ENCODE measurements around the gene DNAH17. TPM values are rescaled to one million over a fixed set of nuclear protein-coding genes. Genes with fewer than 3 reads are reported as not detected.
A peak's percentile ranks its signal among the peaks of the same experiment; 100 is the strongest.

DNAH17 gene
- total and polyA plus RNA-seq, 4 experiments from 2014 or later: 0.49 to 1.0 (median 0.78) TPM; not detected in 1

GRCh38 chr17:78458736-78459335 lies 118.4 kb downstream of the DNAH17 start:
- intact Hi-C loops (cut with micrococcal nuclease): no loop called here
- Histone ChIP-seq H3K9me3 (ENCODE audit: control insufficient read depth in 1 of 2, low read length in 2 of 2) (no peaks in the 10 kb centered on the region), H3K4me1 (ENCODE audit: insufficient read depth, low read length) (no peaks in the 10 kb centered on the region), H3K36me3 (ENCODE audit: insufficient read depth, low read length) (no peaks in the 10 kb centered on the region), H3K4me3 (ENCODE audit: low read length in 2 of 2) (no peak overlapping the region), H3K27me3 (ENCODE audit: insufficient read depth, low read length) (no peaks in the 10 kb centered on the region), H3K27ac (ENCODE audit: low read depth, low read length) (no peak overlapping the region)
- H3K27ac Mint-ChIP-seq: no peak overlapping the region
- ChIA-PET CTCF (ENCODE audit: partially characterized antibody) (interaction anchor here (0.8 to 1.3 kb wide), 2 partner anchors 11 to 224 kb away, joined by 3 read pairs; no protein-coding TSS in a partner anchor), POLR2A (ENCODE audit: partially characterized antibody) (no interaction called here)
- no peaks in the 10 kb centered on the region for H3K9me3 Mint-ChIP-seq
- no peak overlapping the region for H3K4me3 Mint-ChIP-seq
- H3K27me3 Mint-ChIP-seq: peaks cover 0 to 2% of the 10 kb centered on the region in 2 donors
- DNase-seq: no peak
- no peaks in the 10 kb centered on the region for H3K4me1 Mint-ChIP-seq
- H3K36me3 Mint-ChIP-seq: no peaks in the 10 kb centered on the region

DNA sequence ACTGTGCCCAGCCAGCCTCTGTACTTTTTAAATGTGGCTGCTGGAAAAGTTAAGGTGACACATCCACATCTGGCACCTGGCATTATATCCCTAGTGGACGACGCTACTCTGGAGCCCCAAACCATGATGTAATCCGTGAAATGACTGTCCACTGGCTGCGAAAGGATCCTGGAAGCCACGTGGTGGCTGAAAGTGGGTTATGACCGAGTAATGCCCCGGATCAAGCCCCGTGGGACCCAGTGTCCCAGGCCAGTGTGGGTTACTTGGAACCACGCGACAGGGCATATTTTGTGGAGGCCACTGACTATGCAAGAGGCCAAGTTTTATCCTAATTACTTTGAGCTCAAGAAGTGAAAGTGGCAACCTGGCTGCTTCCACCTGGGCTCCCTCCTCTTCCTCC lies 119.1 kb downstream of the DNAH17 start:
- Mint-ChIP-seq H3K27ac (peak overlapping the region in 1 of 7 donors; percentile 70), H3K4me3 (no peak overlapping the region)
- POLR2A ChIA-PET (ENCODE audit: partially characterized antibody): no interaction called here

DNA sequence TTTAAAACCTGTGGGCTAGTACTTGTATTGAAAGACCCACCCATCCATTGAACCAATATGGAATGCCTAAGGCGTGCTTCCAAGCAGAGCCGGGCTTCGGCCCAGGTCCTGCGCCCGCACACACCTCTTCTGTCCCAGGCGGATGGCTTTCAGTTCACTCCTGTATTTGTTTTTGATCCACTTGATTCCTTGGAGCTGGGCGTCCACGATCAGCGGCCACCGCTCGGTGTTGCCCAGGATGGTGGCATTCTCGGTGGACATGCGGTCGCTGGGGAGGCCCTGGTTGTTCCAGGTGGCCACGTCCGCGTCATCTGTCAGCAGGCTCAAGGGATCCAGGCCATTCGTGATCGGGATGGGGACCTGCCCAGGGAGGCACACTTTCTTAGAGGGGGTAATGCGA lies 122.8 kb downstream of the DNAH17 start:
- H3K4me1 ChIP-seq (ENCODE audit: insufficient read depth, low read length): no peaks in the 10 kb centered on the region
- intact Hi-C loops (cut with micrococcal nuclease): no loop called here
- H3K9me3 Mint-ChIP-seq: no peaks in the 10 kb centered on the region
- no peak overlapping the region for H3K4me3 Mint-ChIP-seq
- H3K27ac ChIP-seq (ENCODE audit: low read depth, low read length): no peak overlapping the region
- H3K27ac Mint-ChIP-seq: no peak overlapping the region
- H3K4me3 ChIP-seq (ENCODE audit: low read length in 2 of 2): no peak overlapping the region
- H3K9me3 ChIP-seq (ENCODE audit: control insufficient read depth in 1 of 2, low read length in 2 of 2): no peaks in the 10 kb centered on the region
- H3K36me3 ChIP-seq (ENCODE audit: insufficient read depth, low read length): no peaks in the 10 kb centered on the region
- no peaks in the 10 kb centered on the region for H3K27me3 ChIP-seq (ENCODE audit: insufficient read depth, low read length)
- H3K36me3 Mint-ChIP-seq: no peaks in the 10 kb centered on the region
- H3K27me3 Mint-ChIP-seq: no peaks in the 10 kb centered on the region
- ChIA-PET CTCF (ENCODE audit: partially characterized antibody) (no interaction called here), POLR2A (ENCODE audit: partially characterized antibody) (no interaction called here)
- no peak for DNase-seq
- H3K4me1 Mint-ChIP-seq: no peaks in the 10 kb centered on the region

More for the DNA sequence above, 119.1 kb downstream of the DNAH17 start:
- H3K4me1 Mint-ChIP-seq: no peaks in the 10 kb centered on the region
- Histone ChIP-seq H3K4me3 (ENCODE audit: low read length in 2 of 2) (no peak overlapping the region), H3K4me1 (ENCODE audit: insufficient read depth, low read length) (no peaks in the 10 kb centered on the region), H3K9me3 (ENCODE audit: control insufficient read depth in 1 of 2, low read length in 2 of 2) (no peaks in the 10 kb centered on the region), H3K27ac (ENCODE audit: low read depth, low read length) (no peak overlapping the region), H3K27me3 (ENCODE audit: insufficient read depth, low read length) (no peaks in the 10 kb centered on the region), H3K36me3 (ENCODE audit: insufficient read depth, low read length) (no peaks in the 10 kb centered on the region)
- CTCF ChIA-PET (ENCODE audit: partially characterized antibody): interaction anchor here (1.3 kb wide), 1 partner anchor 10 kb away, joined by 3 read pairs; no protein-coding TSS in a partner anchor
- H3K36me3 Mint-ChIP-seq: no peaks in the 10 kb centered on the region
- no peaks in the 10 kb centered on the region for H3K9me3 Mint-ChIP-seq
- peaks cover 0 to 2% of the 10 kb centered on the region in 2 donors for H3K27me3 Mint-ChIP-seq
- intact Hi-C loops (cut with micrococcal nuclease): no loop called here
- DNase-seq: no peak

GRCh38 chr17:78451753-78452152 lies 125.4 kb downstream of the DNAH17 start:
- H3K4me1 ChIP-seq (ENCODE audit: insufficient read depth, low read length): no peaks in the 10 kb centered on the region
- Mint-ChIP-seq H3K27me3 (no peaks in the 10 kb centered on the region), H3K9me3 (no peaks in the 10 kb centered on the region), H3K4me3 (no peak overlapping the region), H3K36me3 (no peaks in the 10 kb centered on the region), H3K27ac (no peak overlapping the region), H3K4me1 (no peaks in the 10 kb centered on the region)
- intact Hi-C loops (cut with micrococcal nuclease): no loop called here
- DNase-seq: no peak
- H3K27ac ChIP-seq (ENCODE audit: low read depth, low read length): no peak overlapping the region
- ChIA-PET POLR2A (ENCODE audit: partially characterized antibody) (no interaction called here), CTCF (ENCODE audit: partially characterized antibody) (interaction anchor here (1.0 kb wide), 1 partner anchor 392 kb away, joined by 3 read pairs; no protein-coding TSS in a partner anchor)
- H3K36me3 ChIP-seq (ENCODE audit: insufficient read depth, low read length): no peaks in the 10 kb centered on the region
- no peaks in the 10 kb centered on the region for H3K9me3 ChIP-seq (ENCODE audit: control insufficient read depth in 1 of 2, low read length in 2 of 2)
- no peak overlapping the region for H3K4me3 ChIP-seq (ENCODE audit: low read length in 2 of 2)
- H3K27me3 ChIP-seq (ENCODE audit: insufficient read depth, low read length): no peaks in the 10 kb centered on the region

- no peak overlapping the region for H3K4me3 ChIP-seq (ENCODE audit: low read length in 2 of 2)
- intact Hi-C loops (cut with micrococcal nuclease): no loop called here
- H3K4me1 ChIP-seq (ENCODE audit: insufficient read depth, low read length): no peaks in the 10 kb centered on the region
- no peaks in the 10 kb centered on the region for H3K9me3 ChIP-seq (ENCODE audit: control insufficient read depth in 1 of 2, low read length in 2 of 2)
- no peaks in the 10 kb centered on the region for H3K27me3 Mint-ChIP-seq
- no peak overlapping the region for H3K4me3 Mint-ChIP-seq
- H3K27ac Mint-ChIP-seq: no peak overlapping the region
- CTCF ChIA-PET (ENCODE audit: partially characterized antibody): interaction anchor here (1.1 kb wide), 1 partner anchor 201 kb away, joined by 3 read pairs; no protein-coding TSS in a partner anchor
- DNase-seq: no peak
- H3K9me3 Mint-ChIP-seq: no peaks in the 10 kb centered on the region
- H3K36me3 Mint-ChIP-seq: no peaks in the 10 kb centered on the region
- POLR2A ChIA-PET (ENCODE audit: partially characterized antibody): no interaction called here
- peaks cover 0 to 2% (median 0%) of the 10 kb centered on the region in 4 donors for H3K4me1 Mint-ChIP-seq
- no peaks in the 10 kb centered on the region for H3K36me3 ChIP-seq (ENCODE audit: insufficient read depth, low read length)
- H3K27me3 ChIP-seq (ENCODE audit: insufficient read depth, low read length): no peaks in the 10 kb centered on the region
- H3K27ac ChIP-seq (ENCODE audit: low read depth, low read length): no peak overlapping the region
These were observed 126.4 kb downstream of the DNAH17 start for GRCh38 chr17:78450696-78451345.

- intact Hi-C loops (cut with micrococcal nuclease): loop anchor here (5.0 kb wide), 2 partner anchors 257 to 522 kb away; no protein-coding TSS in a partner anchor
- Mint-ChIP-seq H3K4me1 (peaks cover 0 to 2% (median 0%) of the 10 kb centered on the region in 4 donors), H3K27me3 (no peaks in the 10 kb centered on the region), H3K36me3 (no peaks in the 10 kb centered on the region), H3K27ac (no peak overlapping the region), H3K9me3 (no peaks in the 10 kb centered on the region), H3K4me3 (no peak overlapping the region)
- ChIA-PET POLR2A (ENCODE audit: partially characterized antibody) (no interaction called here), CTCF (ENCODE audit: partially characterized antibody) (interaction anchor here (1.1 kb wide), 1 partner anchor 200 kb away, joined by 3 read pairs; no protein-coding TSS in a partner anchor)
- DNase-seq: no peak
- Histone ChIP-seq H3K4me1 (ENCODE audit: insufficient read depth, low read length) (no peaks in the 10 kb centered on the region), H3K36me3 (ENCODE audit: insufficient read depth, low read length) (no peaks in the 10 kb centered on the region), H3K9me3 (ENCODE audit: control insufficient read depth in 1 of 2, low read length in 2 of 2) (no peaks in the 10 kb centered on the region), H3K4me3 (ENCODE audit: low read length in 2 of 2) (no peak overlapping the region), H3K27ac (ENCODE audit: low read depth, low read length) (no peak overlapping the region), H3K27me3 (ENCODE audit: insufficient read depth, low read length) (no peaks in the 10 kb centered on the region)
These were observed 127.1 kb downstream of the DNAH17 start for GRCh38 chr17:78449983-78450595.

DNA sequence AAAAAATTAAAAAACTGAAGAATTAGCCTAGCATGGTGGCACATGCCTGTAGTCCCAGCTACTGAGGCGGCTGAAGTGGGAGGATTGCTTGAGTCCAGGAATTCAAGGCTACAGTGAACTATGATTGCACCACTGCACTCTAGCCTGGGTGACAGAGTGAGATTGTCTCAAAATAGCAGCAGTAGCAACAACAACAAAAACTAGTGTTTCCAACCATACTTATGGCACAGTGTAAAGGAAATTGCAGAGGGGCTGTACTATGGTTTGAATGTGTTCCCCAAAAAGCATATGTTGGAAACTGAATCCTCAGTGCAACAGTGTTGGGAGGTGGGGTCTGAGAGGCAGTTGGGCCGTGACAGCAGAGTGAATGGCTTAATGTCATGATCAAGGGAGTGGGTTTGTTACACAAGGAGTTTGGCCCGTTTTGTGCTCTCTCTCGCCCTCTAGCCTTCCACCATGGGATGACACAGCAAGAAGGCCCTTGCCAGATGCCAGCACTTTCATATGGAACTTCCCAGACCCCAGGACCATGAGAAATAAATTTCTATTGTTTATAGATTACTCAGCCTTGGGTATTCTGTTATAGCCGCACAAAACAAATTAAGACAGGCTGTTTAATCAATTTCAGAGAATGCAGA lies 128.7 kb downstream of the DNAH17 start:
- no peaks in the 10 kb centered on the region for H3K4me1 ChIP-seq (ENCODE audit: insufficient read depth, low read length)
- no peaks in the 10 kb centered on the region for H3K27me3 ChIP-seq (ENCODE audit: insufficient read depth, low read length)
- no peak overlapping the region for H3K4me3 Mint-ChIP-seq
- H3K27ac Mint-ChIP-seq: peak overlapping the region in 1 of 7 donors; percentile 26
- H3K9me3 Mint-ChIP-seq: no peaks in the 10 kb centered on the region
- no peak overlapping the region for H3K4me3 ChIP-seq (ENCODE audit: low read length in 2 of 2)
- CTCF ChIA-PET (ENCODE audit: partially characterized antibody): interaction anchor here (1.3 kb wide), 1 partner anchor 10 kb away, joined by 3 read pairs; no protein-coding TSS in a partner anchor
- POLR2A ChIA-PET (ENCODE audit: partially characterized antibody): no interaction called here
- peaks cover 0 to 2% (median 0%) of the 10 kb centered on the region in 4 donors for H3K4me1 Mint-ChIP-seq
- no peaks in the 10 kb centered on the region for H3K9me3 ChIP-seq (ENCODE audit: control insufficient read depth in 1 of 2, low read length in 2 of 2)
- intact Hi-C loops (cut with micrococcal nuclease): loop anchor here (5.0 kb wide), 2 partner anchors 259 to 524 kb away; no protein-coding TSS in a partner anchor
- no peaks in the 10 kb centered on the region for H3K36me3 ChIP-seq (ENCODE audit: insufficient read depth, low read length)
- H3K27me3 Mint-ChIP-seq: no peaks in the 10 kb centered on the region
- no peaks in the 10 kb centered on the region for H3K36me3 Mint-ChIP-seq
- no peak overlapping the region for H3K27ac ChIP-seq (ENCODE audit: low read depth, low read length)
- DNase-seq: no peak
